HG03457 (cell line): ENCODE measurements around the gene SQSTM1.
"Not testable (repeated sequence)": the region's sequence is repeated elsewhere in the genome, so short reads cannot be mapped to it uniquely, and the experiment has no call there.

Experiments
- ATAC-seq: cut with Tn5 transposase; IDR thresholded peaks from one replicate; pipeline ENCODE4 v1.9.1; 2021; ENCODE audit warnings: moderate number of reproducible peaks; ENCODE audit not compliant: unreplicated experiment

Gene SQSTM1

DNA sequence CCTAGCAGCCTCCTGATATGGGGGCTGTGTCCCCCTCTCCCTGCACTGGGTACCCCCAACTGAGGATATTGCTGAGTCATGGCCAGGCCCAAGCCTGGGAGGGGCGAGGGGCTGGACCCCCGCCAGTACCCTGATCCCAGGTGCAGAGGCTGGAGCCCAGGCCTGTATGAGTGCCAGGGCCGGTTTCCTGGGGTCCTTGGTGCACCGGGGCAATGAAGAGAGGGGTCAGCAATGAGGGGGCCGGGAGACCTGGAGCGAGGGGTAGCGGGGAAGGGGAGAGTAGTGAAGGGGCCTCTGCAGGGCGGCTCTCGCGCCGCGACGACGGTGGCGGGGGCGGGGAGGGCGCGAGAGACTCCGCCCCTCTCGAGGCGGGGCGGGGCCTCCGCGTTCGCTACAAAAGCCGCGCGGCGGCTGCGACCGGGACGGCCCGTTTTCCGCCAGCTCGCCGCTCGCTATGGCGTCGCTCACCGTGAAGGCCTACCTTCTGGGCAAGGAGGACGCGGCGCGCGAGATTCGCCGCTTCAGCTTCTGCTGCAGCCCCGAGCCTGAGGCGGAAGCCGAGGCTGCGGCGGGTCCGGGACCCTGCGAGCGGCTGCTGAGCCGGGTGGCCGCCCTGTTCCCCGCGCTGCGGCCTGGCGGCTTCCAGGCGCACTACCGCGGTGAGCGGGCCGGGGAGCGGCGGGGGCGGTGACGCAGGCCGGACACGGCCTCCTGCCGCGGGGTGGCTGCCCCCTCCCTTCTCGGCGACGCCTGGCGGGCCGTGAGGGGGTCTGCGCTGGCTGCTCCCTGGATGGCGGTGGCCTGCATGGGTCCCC, at the start of gene SQSTM1:
SQSTM1 (plus strand) TSS at position 423 of the 815 bp plus-strand sequence; CDS start at position 455, 32 bp downstream.
- ATAC-seq: peak; percentile 31

DNA sequence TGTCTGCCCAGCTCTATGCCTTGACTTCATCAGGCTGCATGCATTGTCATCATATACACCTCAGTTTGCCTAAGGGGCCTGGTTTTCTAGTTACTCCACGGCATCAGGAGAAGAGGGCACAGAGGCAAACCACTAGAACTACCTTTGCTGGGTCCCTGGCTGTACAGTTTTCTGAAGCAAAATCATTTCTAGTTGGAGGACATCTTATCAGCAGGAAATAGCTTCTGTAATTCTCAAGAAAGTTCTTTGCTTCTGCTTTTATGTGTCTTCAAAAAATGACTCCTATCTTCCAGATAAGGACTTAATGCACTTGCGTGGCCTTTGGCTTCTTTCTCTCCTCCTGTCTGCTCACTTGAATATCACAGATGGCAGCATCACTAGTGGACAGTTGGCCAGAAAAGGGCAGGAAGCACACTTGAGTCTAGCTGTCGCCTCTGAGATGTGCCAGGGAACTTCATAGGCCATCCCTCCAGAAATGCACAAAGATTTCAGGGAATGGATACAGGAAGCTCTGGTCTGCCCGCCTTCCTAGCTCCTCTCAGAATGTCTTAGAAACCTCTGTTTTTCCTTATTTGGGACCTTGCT, 49.3 kb upstream of the SQSTM1 start:
- no peak for ATAC-seq

DNA sequence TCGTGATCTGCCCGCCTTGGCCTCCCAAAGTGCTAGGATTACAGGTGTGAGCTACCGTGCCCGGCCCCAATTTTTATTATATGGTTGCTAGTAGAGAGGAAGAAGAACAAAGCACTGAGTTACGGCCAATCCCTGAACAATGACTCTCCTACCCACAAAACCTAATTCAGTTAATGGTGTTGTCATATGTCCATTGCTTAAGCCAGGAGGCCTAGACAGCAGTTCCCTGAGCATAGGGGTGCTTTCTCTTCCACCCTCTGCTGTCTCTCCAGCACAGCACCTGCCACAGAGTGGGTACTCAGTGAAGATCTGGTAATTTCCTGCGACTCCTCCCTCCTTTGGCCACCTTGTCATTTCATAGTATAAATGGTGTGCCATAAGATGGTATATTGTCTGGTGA, 48.4 kb upstream of the SQSTM1 start:
- ATAC-seq: no peak

DNA sequence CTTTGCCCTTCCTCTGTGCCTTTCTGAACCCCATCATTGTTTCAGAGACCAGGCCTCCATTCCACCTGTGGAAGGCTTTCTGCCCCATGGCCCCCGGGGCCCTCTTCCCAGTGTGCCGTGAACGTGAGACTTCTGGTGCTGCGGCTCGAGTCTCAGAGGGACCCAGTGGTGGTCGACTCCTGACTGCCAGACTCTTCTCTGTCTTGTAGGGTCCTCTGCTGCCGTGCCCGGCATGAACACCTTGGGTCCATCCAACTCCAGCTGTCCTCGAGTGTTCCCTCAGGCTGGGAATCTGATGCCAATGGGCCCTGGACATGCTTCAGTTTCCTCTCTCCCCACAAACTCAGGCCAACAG, 47.0 kb upstream of the SQSTM1 start:
- no peak for ATAC-seq

DNA sequence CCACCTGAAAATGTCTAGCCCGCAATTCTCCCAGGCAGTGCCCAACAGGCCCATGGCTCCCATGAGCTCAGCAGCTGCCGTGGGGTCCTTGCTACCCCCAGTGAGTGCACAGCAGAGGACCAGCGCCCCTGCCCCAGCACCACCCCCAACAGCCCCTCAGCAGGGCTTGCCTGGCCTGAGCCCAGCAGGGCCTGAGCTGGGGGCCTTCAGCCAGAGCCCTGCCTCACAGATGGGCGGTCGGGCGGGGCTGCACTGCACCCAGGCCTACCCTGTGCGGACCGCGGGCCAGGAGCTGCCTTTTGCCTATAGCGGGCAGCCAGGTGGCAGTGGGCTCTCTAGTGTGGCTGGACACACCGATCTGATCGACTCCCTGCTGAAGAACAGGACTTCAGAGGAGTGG, 46.3 kb upstream of the SQSTM1 start:
- ATAC-seq: no peak

DNA sequence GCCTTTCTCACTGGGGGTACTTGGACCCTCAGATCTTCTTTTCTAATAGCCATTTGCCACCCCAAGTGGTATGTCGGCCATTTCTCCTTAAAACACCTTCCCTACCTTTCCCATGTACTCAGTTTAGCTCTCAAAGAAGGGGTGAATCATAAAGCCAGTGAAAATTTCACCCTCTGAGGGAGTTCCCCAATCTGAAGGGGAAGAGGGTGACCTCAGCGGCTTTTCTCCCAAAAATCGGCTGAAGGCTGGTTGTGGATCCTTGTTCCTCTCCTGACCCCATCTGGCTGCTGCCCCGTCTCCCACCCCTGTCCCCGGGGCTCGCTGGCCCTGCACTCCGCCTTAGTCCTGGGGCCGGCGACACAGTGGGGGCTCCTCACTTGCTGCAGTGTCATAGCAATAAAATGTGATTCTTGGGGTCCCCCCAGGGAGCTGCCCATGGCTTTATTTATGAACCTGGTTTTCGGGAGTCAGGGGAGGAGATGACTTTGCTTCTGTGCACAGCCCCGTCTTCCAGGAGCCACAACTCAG, 44.2 kb upstream of the SQSTM1 start:
- no peak for ATAC-seq

DNA sequence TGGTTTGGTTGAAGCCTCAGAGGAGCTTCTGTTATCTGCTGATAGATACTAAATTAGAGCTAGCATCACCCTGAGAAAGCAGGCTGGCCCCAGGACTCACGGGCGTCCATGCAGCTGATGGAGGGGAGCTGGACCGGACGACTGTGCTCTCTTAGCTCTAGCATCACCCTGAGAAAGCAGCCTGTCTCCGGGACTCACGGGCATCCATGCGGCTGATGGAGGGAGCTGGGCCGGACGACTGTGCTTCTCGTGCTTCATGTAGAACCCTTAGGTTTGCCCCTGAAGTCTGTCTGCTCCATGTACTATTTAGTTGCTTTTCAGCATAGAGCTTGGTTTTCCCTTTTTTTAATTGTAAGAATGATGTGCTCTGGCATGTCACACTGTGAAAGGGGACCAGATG, 43.2 kb upstream of the SQSTM1 start:
- no peak for ATAC-seq

DNA sequence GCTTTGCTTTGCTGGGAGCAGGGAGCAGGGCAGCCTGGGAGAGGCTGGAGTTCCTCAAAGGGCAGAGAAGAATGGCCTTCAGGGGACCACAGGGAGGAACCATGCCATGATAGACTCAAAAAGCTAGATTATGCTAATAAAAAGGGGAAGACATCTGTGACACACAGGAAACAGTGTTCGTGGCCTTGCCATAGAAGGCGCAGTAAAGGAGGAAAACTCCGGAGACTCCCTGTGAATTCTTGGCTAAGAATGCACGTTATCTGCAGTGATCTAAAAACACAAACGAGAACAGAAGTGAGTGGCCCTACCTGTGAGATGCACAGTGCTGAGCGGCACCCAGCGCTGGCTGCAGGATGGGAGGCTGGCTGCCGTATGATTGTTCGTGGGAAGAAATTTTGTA, 42.8 kb upstream of the SQSTM1 start:
- ATAC-seq: no peak

DNA sequence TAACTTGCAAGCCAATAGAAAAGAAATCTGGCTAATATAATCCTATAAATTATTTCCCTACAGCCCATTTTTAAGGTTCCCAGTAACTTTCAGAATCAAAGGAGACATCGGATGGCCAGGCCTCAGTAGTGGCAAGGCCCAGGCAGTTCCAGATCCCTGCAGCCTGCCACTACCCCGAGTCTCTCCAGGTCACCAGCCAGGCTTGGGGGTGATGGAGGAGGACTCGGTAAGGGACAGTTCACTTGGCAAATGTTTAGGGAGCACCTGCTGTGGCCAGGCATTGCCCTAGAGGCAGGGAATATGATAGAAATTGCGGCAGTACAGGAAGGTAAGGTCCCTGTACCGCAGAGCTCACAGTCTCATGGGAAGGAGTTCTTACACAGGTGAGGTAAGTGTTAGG, 42.1 kb upstream of the SQSTM1 start:
- no peak for ATAC-seq

DNA sequence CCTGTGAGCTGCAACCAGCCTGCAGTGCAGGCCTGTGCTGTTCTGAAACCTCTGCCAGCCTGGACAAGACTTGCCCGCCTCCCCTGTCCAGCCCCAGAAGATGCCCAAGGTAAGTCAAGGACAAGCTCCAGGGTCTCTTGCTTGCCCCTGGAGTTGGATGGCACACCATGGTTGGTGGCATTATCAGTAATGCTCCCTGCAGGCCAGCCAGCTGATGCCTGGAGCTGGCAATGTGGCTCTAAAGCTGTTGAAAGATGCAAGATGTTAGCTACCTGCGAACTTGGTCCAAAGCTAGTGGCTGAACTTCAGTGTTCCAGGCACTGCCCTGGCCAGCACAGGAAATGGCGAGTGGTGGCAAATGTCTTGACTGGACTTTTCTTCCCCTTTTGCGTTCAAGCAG, 40.9 kb upstream of the SQSTM1 start:
- no peak for ATAC-seq

DNA sequence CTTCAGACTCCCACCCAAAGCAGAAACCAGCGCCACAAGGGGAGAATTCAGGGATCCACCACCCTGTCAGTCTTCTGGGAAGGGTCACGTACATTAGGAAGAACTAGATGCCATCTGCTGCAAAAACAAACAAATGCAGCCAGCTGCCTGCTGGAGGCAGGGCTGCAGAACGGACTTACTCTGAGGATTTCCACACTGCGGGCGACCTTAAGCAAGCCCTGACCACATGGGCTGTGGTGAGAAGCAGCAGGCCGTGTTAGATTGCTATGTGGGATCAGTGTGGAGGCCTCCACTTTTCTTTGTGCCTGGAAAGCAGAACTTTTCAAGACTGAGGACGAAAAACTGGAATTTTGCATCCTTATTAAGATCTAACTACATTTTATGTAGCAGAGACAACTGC, 40.3 kb upstream of the SQSTM1 start:
- no peak for ATAC-seq

DNA sequence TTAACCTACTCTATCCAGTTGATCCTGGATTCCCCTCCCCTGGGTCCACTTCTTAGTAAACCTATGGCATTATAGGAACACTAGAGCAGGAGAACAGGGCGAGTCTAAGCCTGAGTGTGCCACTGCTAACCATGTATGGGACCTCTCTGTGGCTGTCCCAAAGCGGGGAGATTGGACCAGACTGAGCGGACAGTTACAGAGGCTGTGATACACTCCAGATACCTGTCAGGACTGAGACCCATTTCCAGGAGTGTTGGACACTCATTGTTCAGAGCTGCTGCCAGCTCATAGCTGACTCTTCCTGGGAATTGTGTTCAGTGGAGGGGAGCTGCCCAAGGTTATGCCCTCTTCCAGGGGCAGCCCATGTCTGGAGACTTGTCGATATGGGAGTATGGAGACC, 38.9 kb upstream of the SQSTM1 start:
- no peak for ATAC-seq

DNA sequence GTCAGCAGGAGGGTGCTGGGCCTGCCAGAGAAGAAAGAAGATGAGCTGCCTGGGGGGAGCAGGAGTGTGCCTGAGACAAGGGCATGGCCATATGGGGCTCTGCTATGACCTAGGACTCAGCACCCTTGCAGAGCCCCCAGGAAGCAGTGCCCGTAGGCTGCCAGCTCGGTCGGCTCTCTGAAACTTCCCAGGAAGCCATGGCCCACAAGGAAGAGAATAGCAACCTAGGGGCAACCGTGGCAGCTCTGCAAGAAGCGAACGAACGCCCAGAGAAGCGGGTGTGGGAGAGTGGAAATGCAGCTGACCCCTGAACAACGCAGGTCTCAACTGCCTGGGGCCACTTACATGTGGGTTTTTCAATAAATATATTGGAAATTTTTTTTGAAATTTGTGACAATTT, 37.6 kb upstream of the SQSTM1 start:
- no peak for ATAC-seq

DNA sequence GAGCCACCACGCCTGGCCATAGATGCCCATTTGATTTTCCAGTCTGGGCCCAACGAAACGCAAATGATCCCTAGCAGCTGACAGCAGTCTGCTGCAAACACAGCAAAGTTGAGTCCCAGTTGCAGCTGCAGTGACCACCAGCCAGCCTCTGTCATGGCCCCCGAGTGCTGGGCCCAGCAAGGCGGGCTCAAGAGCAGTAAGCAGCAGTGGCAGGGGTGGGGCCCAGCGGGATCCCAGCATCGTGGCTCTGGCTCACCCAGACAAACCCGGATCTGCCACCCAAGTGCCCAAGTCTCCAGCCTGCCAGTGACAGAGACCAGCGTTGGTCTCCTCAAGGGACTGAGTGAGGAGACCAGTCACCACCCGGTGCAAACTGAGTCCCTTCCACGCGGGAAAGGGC, 33.8 kb upstream of the SQSTM1 start:
- no peak for ATAC-seq

DNA sequence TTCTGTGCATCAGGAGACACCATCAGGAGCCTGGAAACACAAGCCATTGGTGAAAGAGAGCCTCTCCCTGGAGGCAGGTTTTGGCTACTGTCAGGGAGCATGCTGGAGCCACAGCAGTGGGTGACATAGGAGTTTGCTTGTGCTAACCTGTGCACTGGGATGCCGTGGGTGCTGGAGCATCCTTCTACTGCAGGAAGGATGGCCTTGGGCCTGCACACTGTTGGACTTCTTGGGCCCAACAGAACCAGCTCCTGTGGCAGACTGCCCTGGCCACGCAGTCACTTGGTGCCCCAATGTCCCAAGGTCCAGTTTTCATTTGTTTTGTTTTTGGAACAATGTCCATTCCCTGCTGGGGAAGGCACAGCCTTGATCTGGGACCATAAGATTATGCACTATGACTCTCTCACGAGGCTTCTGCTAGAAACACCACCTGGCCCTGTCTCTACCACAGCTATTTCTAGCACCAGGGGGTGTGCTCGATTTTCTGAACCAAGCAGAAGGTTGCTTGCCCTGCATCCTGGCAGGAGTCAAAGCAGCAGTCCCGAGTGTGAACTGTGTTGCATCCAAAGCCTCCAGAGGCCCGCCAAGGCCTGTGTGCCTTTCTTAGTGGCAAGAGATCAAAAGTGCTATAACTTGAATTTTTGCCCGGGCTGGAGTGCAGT, 32.4 kb upstream of the SQSTM1 start:
- no peak for ATAC-seq

DNA sequence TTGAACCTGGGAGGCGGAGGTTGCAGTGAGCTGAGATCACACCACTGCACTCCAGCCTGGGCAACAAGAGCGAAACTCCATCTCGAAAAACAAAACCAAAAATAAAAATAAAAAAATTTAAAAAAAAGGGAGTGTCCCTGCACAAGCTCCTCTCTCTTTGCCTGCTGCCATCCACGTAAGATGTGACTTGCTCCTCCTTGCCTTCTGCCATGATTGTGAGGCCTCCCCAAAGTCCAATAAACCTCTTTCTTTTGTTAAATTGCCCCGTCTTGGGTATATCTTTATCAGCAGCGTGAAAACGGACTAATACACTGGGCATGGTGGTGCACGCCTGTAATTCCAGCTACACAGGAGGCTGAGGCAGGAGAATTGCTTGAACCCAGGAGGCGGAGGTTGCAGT, 31.4 kb upstream of the SQSTM1 start:
- ATAC-seq: not testable (repeated sequence)

DNA sequence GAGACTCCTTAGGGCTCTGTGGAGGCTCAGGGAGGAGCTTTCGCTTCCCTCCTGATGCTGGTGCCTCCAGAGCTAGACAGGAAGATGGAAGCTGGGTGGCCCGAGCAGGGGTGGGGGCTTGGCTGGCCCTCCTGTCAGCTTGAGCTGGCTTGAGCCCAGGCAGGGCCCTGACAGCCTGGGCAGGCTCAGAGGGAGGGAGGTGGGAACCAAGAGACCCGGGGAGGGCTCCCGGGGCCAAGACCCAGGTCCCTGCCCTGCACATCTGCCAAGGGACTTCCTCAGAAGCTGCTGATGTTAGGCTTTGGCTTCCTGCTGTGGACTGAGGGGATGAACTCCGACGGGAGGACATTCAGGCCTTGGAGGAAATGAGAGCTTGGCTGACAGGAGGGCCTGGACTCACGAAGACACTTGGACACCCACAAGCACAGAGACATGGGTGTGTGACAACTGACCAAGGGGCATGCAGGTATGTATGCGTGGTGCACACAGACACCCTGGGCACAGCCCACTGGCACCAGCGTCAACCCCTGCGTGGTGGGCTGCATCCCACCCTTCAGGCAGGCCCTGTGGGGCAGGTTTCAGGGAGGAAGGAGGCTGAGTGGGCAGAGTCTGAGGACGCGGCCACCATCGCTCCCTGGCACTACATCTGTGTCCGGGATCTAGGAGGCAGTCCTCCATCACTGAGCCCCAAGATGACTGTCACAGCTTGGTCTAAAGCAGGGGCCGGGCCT, 28.7 kb upstream of the SQSTM1 start:
- ATAC-seq: no peak

DNA sequence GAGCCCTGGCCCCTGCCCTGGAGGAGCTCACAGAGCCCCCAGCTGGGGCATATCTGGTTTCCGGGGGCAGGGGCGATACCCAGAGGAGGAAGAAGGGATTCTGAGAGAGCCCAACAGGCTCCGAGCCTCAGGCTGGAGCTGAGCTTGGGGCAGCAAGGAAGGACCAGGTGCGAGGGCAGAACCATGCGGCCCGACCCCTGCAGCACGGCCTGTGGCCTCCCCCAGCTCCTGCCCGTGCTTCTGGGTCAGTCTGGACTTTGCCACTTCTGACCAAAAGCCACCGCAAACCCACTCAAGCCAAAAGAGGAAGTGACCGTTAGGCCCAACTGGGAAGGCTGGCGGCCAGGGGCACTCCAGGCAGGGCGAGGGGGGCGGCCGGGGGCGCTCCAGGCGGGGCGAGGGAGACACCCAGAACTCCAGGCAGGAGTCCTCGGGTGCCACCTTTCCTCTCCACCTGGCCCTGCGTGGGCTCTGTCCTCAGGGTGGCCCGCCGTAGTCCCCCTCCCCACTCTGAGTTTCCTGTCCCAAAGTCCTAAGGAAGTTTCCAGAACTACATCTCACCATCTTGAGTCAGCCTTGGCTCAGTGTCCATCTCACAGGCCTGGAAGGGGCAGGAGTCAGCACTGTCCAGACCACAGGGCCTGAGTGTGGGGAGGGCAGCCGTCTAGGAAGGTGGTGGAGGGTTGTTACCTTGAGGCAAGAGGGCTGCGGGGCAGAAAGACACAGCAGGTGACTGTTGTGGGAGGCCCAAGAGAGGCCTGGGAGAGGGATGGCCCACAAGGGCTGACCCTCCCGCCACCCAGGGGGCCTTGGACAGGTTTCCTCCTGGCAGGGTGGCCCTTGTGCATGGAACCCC, 27.9 kb upstream of the SQSTM1 start:
- no peak for ATAC-seq

DNA sequence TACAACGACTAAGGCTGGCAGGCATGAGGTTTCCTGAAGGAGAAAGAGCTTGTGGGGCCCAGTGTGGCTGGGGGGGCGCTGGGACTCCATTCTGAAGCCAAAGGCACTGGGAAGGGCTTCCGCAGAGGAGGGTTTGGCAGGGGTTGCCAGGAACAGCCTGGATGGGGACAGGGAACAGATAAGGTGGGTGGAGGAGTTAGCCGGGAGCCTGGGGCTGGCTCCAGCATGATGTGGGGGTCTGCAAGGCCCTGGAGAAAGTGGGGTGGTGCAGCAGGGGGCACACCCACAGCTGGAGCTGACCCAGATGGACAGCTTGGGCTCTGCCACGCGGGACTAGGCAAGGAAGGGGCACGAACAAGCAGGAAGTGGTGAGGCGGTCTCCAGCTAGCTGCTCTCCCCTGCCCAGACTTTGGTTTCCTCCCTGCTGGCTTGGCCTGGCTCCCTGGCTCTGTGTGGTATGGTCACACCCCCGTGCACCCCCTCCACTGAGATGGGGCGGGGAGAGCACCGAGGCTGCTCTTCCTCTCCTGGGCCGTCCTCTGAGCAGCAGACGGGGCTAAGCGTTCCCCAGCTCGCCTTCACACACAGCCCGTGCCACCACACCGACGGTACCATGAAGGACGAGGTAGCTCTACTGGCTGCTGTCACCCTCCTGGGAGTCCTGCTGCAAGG, 27.1 kb upstream of the SQSTM1 start, which contains the start of gene LTC4S:
LTC4S (plus strand) TSS at position 519 of the 672 bp plus-strand sequence; CDS start at position 614, 95 bp downstream.
- ATAC-seq: peak; percentile 30

DNA sequence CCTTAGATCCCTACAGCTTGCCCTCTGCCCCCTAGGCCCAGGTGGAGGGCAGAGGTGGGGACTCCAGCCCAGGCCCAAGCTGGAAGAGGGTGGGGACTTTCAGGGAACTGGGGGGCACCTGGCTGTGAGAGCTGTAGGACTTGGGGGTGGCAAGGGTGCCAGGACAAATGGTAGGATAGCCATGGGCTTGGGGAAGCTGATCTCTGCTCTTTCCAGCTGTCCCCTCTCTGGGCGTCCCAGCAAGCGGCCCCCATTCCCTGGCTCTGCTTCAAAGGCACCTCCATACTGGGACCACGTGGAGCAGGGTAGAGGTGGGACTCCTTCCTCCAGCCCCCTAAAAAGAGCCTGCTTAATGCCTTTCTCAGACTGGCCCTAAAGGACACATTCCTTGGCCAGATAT, 26.5 kb upstream of the SQSTM1 start:
- ATAC-seq: no peak
